ENCODE data around the gene MLLT10.

DNA sequence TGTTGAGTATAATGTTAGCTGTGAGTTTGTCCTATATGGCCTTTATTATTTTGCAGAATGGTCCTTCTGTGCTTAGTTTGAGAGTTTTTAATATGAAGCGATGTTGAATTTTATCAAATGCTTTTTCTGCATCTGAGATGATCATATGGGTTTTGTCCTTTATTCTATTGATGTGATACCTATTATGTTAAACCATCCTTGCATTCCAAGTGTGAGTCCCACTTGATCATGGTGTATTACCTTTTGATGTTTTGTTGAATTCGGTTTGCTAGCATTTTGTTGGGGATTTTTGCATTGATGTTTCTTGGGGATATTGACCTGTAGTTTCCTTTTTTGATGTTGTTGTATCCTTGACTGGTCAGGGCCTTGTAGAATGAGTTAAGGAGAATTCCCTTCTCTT is 166.4 kb downstream of the MLLT10 start:
- TF ChIP-seq, protein P1, sequence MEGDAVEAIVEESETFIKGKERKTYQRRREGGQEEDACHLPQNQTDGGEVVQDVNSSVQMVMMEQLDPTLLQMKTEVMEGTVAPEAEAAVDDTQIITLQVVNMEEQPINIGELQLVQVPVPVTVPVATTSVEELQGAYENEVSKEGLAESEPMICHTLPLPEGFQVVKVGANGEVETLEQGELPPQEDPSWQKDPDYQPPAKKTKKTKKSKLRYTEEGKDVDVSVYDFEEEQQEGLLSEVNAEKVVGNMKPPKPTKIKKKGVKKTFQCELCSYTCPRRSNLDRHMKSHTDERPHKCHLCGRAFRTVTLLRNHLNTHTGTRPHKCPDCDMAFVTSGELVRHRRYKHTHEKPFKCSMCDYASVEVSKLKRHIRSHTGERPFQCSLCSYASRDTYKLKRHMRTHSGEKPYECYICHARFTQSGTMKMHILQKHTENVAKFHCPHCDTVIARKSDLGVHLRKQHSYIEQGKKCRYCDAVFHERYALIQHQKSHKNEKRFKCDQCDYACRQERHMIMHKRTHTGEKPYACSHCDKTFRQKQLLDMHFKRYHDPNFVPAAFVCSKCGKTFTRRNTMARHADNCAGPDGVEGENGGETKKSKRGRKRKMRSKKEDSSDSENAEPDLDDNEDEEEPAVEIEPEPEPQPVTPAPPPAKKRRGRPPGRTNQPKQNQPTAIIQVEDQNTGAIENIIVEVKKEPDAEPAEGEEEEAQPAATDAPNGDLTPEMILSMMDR (IDR thresholded peaks at IDR 0.05; ENCODE audit: borderline replicate concordance, extremely low read depth, low read length, poor library complexity, severe bottlenecking): no peak
- no peak for TF ChIP-seq EZH2 (IDR thresholded peaks at IDR 0.05; ENCODE audit: borderline replicate concordance, low read depth, low read length, severe bottlenecking)

All from DND-41 (cell line).